ENCODE measurements around the gene RAPH1.

RAPH1 gene

GRCh38 chr2:203484266-203485112 is 50.6 kb downstream of the RAPH1 start:
- peak; percentile 34 to 46 (median 45) for DNase-seq

- DNase-seq, result no peak
These were observed 54.5 kb downstream of the RAPH1 start for GRCh38 chr2:203480623-203481022.

- DNase-seq, result no peak
These were observed 58.2 kb downstream of the RAPH1 start for GRCh38 chr2:203476881-203477280.

GRCh38 chr2:203471323-203471722 is 63.8 kb downstream of the RAPH1 start:
- DNase-seq, result no peak

- no peak for DNase-seq
These were observed 64.7 kb downstream of the RAPH1 start for GRCh38 chr2:203470371-203470770.

GRCh38 chr2:203469546-203469945 is 65.6 kb downstream of the RAPH1 start:
- peak in 2 of 3 donors; percentile 3 to 23 for DNase-seq

GRCh38 chr2:203463266-203463678 is 71.8 kb downstream of the RAPH1 start:
- DNase-seq, result no peak

GRCh38 chr2:203462308-203462707 is 72.8 kb downstream of the RAPH1 start:
- no peak for DNase-seq

- no peak for DNase-seq
These were observed 73.4 kb downstream of the RAPH1 start for GRCh38 chr2:203461746-203462145.

GRCh38 chr2:203455209-203455608 is 79.9 kb downstream of the RAPH1 start:
- no peak for DNase-seq

GRCh38 chr2:203453858-203454451 is 81.1 kb downstream of the RAPH1 start:
- peak; percentile 48 to 58 (median 51) for DNase-seq

- DNase-seq, result peak; percentile 35 to 57 (median 50)
These were observed 83.4 kb downstream of the RAPH1 start for GRCh38 chr2:203451689-203452088.

GRCh38 chr2:203451011-203451410 is 84.1 kb downstream of the RAPH1 start:
- no peak for DNase-seq

GRCh38 chr2:203450561-203450960 is 84.5 kb downstream of the RAPH1 start:
- no peak for DNase-seq

- DNase-seq, result no peak
These were observed 88.3 kb downstream of the RAPH1 start for GRCh38 chr2:203446780-203447179.

- peak; percentile 46 to 75 (median 71) for DNase-seq
These were observed 89.0 kb downstream of the RAPH1 start for GRCh38 chr2:203446071-203446481.

- DNase-seq, result no peak
These were observed 90.4 kb downstream of the RAPH1 start for GRCh38 chr2:203444738-203445137.

GRCh38 chr2:203442463-203442862 is 92.6 kb downstream of the RAPH1 start:
- no peak for DNase-seq

- no peak for DNase-seq
These were observed 93.6 kb downstream of the RAPH1 start for GRCh38 chr2:203441463-203441862.

- DNase-seq, result no peak
These were observed 94.4 kb downstream of the RAPH1 start for GRCh38 chr2:203440671-203441070.

GRCh38 chr2:203438528-203438927 is 96.6 kb downstream of the RAPH1 start:
- DNase-seq, result no peak

GRCh38 chr2:203437511-203437910 is 97.6 kb downstream of the RAPH1 start:
- DNase-seq, result no peak

- no peak for DNase-seq
These were observed 98.6 kb downstream of the RAPH1 start for GRCh38 chr2:203436496-203436895.

GRCh38 chr2:203432811-203433210 is 102.3 kb downstream of the RAPH1 start:
- no peak for DNase-seq
